Activated T-cell treated with anti-CD3 and anti-CD28 coated beads, Interleukin-2, amount 50 U/mL, for 24 hours (primary cell): ENCODE data around the gene ALK.

Experiments
- DNase-seq: peaks from one replicate; pipeline ENCODE4 v3.0.0-alpha.2; 2020
- H3K27ac Mint-ChIP-seq: 2 replicates; pipeline ENCODE4 v1.8.0; 2020; ENCODE audit warnings: mild to moderate bottlenecking, mixed read lengths
- H3K27me3 Mint-ChIP-seq: 2 replicates; pipeline ENCODE4 v1.8.0; 2020; ENCODE audit warnings: mixed read lengths
- H3K36me3 Mint-ChIP-seq: 2 replicates; pipeline ENCODE4 v1.8.0; 2020; ENCODE audit warnings: low read depth, mixed read lengths
- H3K4me1 Mint-ChIP-seq: 2 replicates; pipeline ENCODE4 v1.8.0; 2020; ENCODE audit warnings: low read depth, mixed read lengths
- H3K4me3 Mint-ChIP-seq: 2 replicates; pipeline ENCODE4 v1.8.0; 2020; ENCODE audit warnings: mild to moderate bottlenecking, moderate library complexity, mixed read lengths
- H3K9me3 Mint-ChIP-seq: 2 replicates; pipeline ENCODE4 v1.8.0; 2020; ENCODE audit warnings: mixed read lengths

Gene ALK

DNA sequence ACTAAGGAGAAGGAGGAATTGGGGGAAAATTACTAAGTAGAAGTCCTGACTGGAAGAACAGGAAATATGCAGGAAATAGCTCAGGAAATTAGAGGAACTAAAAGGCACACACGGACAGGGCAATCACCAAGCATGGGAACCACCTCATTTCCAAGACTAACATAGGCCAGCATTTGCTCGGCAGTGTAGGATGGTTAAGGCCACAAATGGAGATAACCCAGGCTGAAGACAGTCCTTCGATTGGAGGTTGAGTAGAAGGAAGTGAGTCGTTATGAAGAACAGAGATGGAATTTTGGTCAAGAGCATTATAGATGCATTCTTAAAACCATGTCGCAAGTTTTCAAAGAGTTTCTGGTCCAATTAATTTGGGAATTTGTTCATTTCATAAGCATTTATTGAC, 401.4 kb downstream of the ALK start:
- Mint-ChIP-seq H3K36me3 (no peaks in the 10 kb centered on the region), H3K4me1 (peaks cover 3% of the 10 kb centered on the region), H3K4me3 (no peak overlapping the region), H3K9me3 (no peaks in the 10 kb centered on the region), H3K27ac (no peak overlapping the region), H3K27me3 (peaks cover 22% of the 10 kb centered on the region)
- DNase-seq = no peak

DNA sequence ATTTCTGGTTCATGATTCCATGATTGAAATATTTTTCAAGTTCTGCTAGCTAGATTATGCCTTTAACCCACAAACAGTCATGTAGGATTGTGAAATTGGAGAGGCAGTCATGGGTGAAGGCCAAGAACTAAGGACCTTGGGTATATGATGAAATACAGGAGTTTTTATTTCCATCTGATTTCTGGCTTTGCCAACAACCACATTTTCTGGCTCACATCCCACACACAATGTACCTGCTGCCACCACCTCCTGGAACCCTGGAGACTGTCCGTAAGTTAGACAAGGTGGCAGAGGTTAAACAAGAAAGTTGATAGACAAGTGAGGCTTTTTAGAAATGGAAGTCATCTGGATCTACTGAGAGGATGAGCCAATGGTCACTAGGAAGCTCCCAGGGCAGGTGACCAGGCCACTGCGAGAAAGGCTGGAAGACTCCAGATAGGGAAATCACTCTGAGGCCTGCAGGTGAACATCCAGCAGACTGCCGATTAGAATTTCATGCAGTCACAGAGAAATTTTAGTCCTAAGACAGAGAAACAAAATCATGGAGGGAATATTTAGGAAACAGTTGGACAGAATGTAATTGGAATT, 402.0 kb downstream of the ALK start:
- Mint-ChIP-seq H3K4me3 (no peak overlapping the region), H3K27ac (no peak overlapping the region), H3K9me3 (no peaks in the 10 kb centered on the region), H3K27me3 (peaks cover 22% of the 10 kb centered on the region), H3K4me1 (peaks cover 3% of the 10 kb centered on the region), H3K36me3 (no peaks in the 10 kb centered on the region)
- no peak for DNase-seq

DNA sequence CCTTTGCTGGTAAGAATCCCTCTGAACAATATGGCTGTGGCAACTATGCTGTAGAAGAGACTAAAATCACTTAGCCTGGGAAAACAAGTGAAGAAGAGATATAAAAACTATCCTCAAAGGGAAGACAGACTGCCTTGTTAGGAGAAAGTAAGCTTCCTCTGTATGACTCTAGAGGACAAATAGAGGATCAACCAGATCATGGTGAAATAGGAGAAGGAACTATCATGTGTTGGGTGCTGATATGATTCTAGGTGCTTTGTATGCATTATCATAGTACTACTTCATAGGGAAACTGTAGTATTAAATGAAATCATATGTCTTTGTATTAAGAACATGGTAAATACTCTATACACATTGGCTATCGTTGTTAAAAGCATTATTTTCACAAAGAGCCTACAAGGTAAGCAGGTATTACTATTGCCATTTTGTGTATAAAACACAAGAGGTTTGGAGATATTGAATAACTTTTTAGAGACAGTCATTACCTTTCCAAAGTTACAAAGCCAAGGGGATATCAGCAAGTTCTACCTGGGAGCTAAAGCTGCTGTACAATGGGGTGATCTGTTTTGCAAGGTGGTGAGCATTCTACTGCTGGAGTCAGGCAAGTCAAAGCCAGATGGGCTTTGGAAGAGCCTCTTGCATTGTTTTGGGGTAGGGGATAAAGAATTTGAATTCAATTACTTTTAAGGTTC, 402.6 kb downstream of the ALK start:
- Mint-ChIP-seq H3K27me3 (peaks cover 23% of the 10 kb centered on the region), H3K9me3 (peaks cover 2% of the 10 kb centered on the region), H3K36me3 (no peaks in the 10 kb centered on the region), H3K27ac (no peak overlapping the region), H3K4me1 (peaks cover 3% of the 10 kb centered on the region), H3K4me3 (no peak overlapping the region)
- DNase-seq = no peak

DNA sequence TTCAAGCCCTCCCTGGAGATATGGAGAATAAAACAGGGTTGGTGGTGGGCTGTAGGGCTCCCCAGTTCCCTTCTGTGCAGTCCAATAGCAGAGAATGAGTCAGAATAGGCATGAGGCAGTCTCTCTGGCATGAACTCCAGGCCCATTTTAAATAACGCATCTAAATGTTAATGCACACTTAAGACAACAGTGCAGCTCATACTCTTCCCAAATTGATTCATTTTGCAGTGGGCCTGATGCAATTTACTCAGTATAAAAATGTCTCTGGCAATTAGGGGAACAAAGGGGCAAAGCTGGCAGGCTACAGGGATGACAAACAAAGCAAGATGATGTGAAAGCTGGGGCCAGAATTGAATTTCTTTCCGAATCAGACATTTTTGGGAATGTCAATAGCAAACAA, 403.4 kb downstream of the ALK start:
- Mint-ChIP-seq H3K27ac (no peak overlapping the region), H3K27me3 (peaks cover 22% of the 10 kb centered on the region), H3K4me1 (peaks cover 3% of the 10 kb centered on the region), H3K4me3 (no peak overlapping the region), H3K36me3 (no peaks in the 10 kb centered on the region), H3K9me3 (peaks cover 2% of the 10 kb centered on the region)
- DNase-seq = no peak

DNA sequence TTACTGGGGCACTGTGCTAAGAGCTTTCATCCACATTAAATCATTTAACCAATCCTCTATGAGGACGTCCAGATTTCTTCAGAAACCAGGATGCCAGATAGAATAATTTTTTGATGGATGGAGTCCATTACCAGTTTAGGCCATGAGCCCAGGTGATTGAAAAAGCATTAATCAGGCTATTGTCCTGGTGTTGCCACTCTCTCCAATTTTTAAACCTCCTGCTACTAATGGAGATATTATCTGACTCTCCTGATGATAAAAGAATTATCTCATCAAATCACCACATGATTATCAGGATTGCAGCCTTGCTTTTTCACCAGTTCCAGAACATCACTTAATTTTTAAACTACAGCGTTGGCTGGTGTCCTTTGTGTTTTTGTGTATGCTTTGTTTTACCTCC, 404.0 kb downstream of the ALK start:
- Mint-ChIP-seq H3K27me3 (peaks cover 16% of the 10 kb centered on the region), H3K4me1 (no peaks in the 10 kb centered on the region), H3K27ac (no peak overlapping the region), H3K36me3 (no peaks in the 10 kb centered on the region), H3K9me3 (peaks cover 2% of the 10 kb centered on the region), H3K4me3 (no peak overlapping the region)
- DNase-seq = no peak

DNA sequence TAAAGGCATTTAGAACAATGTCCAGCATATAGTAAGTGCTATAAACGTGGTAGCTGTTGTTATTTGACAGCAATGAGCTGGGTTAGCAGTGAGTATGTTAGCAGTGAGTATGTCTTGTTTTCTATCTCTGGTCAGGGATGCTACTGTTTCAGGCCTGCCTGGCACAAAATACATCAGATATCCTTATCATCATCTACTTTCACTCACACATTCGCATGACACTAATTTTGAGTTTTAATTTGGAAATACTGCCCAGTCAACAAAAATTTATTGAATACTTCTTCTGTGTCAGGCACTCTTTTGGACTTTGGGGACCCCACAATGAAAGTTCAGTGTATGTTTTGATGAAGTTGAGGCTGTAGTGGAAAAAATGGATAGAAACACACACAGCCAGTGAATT, 404.6 kb downstream of the ALK start:
- H3K4me3 Mint-ChIP-seq = no peak overlapping the region
- peaks cover 16% of the 10 kb centered on the region for H3K27me3 Mint-ChIP-seq
- H3K4me1 Mint-ChIP-seq = no peaks in the 10 kb centered on the region
- no peak overlapping the region for H3K27ac Mint-ChIP-seq
- no peaks in the 10 kb centered on the region for H3K36me3 Mint-ChIP-seq
- peaks cover 2% of the 10 kb centered on the region for H3K9me3 Mint-ChIP-seq
- DNase-seq = no peak

DNA sequence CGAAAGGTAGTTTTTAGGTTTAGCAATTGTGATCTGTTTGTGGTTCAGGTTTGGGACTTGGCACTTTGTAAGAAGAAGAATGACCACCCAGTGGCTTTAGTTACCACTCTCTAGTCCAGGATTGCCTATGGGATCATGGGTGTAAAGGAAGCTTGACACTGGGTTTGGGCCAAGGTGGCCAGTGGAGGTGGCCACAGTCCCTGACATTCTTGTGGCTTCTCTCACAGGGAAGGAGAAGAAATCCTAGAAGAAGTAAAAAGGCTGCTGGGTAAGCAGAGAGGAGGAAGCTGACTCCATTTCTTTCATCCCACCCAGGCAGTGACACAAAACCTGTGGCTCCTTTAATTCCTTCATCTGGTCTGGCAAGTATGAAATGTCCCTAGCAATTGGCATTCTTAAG, 411.5 kb downstream of the ALK start:
- Mint-ChIP-seq H3K9me3 (peaks cover 2% of the 10 kb centered on the region), H3K36me3 (no peaks in the 10 kb centered on the region), H3K4me3 (no peak overlapping the region), H3K27me3 (peaks cover 9% of the 10 kb centered on the region), H3K27ac (no peak overlapping the region), H3K4me1 (no peaks in the 10 kb centered on the region)
- DNase-seq = no peak

DNA sequence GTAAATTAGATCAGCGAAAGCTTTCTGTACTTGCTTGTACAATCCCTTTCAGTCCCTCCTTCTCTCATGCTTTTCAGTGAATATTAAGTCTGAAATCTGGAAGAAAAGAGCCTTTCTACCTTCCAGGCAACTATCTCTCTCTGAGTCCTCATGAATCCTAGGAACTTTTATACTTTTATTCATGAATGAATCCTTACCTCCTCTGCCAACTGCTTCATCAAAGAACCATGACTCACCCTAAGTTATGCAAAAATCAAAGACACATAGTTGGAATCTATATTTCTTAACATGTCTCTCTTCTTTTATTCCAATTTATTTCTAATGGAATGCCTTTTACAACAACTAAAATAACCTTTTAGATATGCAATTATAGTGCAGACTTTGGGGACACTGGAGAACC, 412.0 kb downstream of the ALK start:
- Mint-ChIP-seq H3K27ac (no peak overlapping the region), H3K36me3 (no peaks in the 10 kb centered on the region), H3K27me3 (peaks cover 10% of the 10 kb centered on the region), H3K9me3 (peaks cover 2% of the 10 kb centered on the region), H3K4me3 (no peak overlapping the region), H3K4me1 (no peaks in the 10 kb centered on the region)
- no peak for DNase-seq

DNA sequence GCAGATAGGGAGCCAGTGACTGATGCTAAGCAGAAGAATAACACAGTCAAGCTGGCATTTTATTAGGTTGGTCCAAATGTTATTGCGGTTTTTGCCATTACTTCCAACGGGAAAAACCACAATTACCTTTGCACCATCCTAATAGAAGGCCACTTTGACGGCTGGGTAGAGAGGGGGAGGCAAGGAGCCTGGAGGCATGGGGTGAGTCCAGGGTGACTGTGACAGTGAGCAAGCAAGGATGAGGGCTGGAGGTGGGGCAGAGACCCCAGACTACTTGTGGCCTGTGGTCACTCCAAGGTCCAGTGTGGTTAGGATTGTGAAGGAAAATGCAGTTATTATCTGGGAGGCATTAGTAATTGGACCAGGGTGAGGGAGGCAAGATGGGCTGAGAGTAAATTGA, 416.6 kb downstream of the ALK start:
- no peak for DNase-seq
- Mint-ChIP-seq H3K9me3 (no peaks in the 10 kb centered on the region), H3K36me3 (no peaks in the 10 kb centered on the region), H3K4me1 (no peaks in the 10 kb centered on the region), H3K27ac (no peak overlapping the region), H3K4me3 (no peak overlapping the region), H3K27me3 (peaks cover 23% of the 10 kb centered on the region)

DNA sequence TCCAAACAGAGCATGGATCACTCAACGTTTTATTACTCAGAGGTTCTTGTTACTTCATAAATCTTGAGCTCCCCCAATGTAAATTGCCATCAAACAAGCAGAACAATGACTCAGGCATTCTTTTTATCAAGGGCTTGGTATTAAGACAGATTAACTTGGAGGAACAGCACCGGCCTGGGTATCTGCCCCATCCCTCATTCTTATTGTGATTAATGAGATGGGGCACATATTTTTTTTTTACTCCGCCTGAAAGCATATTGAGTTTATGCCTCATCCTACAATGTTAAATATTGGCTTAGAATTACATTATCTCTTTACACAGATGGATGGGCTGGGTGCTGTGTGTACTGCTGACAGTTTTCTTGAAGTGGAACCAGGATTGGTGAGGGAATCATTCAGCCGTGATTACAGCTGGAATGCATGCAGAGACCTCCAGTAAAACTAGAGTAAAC, 418.9 kb downstream of the ALK start:
- Mint-ChIP-seq H3K36me3 (no peaks in the 10 kb centered on the region), H3K4me3 (no peak overlapping the region), H3K27ac (no peak overlapping the region), H3K9me3 (no peaks in the 10 kb centered on the region), H3K4me1 (no peaks in the 10 kb centered on the region), H3K27me3 (peaks cover 23% of the 10 kb centered on the region)
- DNase-seq = no peak

DNA sequence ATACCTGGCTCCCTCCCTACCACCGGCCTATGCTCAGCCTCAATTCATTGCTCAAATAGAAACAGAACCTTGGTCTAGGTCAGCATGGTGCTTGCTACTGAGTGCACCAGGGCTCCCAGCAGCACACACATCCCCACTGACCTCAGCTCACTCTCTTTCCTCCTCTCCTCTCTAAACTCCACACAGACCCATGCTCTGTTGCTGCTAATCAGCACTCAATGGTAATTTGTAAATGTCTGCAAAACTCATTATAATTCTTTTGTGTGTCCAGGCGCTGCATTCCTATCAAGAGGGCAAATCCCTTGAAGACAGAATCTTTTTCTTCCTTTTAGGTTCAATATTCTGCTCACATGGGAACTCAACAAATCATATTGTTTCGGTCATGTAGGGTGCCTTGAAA, 424.0 kb downstream of the ALK start:
- H3K9me3 Mint-ChIP-seq = no peaks in the 10 kb centered on the region
- DNase-seq = no peak
- no peak overlapping the region for H3K27ac Mint-ChIP-seq
- H3K4me3 Mint-ChIP-seq = no peak overlapping the region
- no peaks in the 10 kb centered on the region for H3K27me3 Mint-ChIP-seq
- no peaks in the 10 kb centered on the region for H3K36me3 Mint-ChIP-seq
- H3K4me1 Mint-ChIP-seq = peaks cover 3% of the 10 kb centered on the region

DNA sequence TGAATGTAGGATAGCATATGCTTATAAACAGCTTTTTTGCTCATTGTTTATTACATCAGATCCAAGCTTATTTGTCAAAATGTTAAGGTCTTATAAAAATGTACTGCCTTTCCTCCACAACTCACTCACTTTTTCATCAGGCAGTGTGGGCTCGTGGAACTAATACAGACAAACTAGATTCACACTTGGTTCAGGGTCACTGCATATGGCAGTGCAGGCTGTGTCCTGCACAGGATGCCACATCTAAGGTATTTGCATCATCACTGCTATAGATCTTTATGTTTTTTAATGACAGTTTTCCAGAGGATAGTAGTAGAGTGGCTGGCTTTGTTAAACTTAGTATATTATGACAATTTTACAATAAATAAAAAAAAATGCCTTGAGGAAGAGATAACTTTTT, 425.2 kb downstream of the ALK start:
- Mint-ChIP-seq H3K9me3 (no peaks in the 10 kb centered on the region), H3K27ac (no peak overlapping the region), H3K4me1 (peaks cover 3% of the 10 kb centered on the region), H3K4me3 (no peak overlapping the region), H3K27me3 (no peaks in the 10 kb centered on the region), H3K36me3 (no peaks in the 10 kb centered on the region)
- DNase-seq = no peak

DNA sequence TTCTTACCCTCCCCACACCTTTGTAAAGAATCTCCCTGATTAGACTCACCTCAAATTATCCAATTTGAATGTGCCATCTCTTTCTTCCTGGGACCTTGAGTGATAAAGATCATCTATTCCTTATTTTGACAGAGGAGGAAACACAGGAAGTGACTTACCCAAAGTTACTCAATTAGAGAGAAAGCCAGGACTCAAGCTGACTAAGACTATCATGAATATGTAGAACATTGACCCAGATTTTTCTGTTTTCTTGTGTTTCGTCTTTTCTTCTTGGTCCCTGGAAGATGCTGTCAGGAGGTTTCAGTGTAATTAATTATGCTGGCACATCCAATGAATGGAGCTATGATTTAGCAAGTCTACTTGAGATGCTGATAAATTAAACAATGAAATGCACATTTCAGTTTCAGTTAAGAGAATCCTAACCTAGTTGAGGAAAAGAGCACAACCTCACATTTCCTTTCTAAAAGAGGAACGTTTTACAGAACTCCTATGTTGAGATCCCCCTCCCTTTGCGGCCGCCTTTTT, 425.8 kb downstream of the ALK start:
- H3K4me3 Mint-ChIP-seq = no peak overlapping the region
- H3K36me3 Mint-ChIP-seq = no peaks in the 10 kb centered on the region
- H3K27me3 Mint-ChIP-seq = no peaks in the 10 kb centered on the region
- no peak for DNase-seq
- no peaks in the 10 kb centered on the region for H3K9me3 Mint-ChIP-seq
- H3K27ac Mint-ChIP-seq = no peak overlapping the region
- H3K4me1 Mint-ChIP-seq = peaks cover 3% of the 10 kb centered on the region

DNA sequence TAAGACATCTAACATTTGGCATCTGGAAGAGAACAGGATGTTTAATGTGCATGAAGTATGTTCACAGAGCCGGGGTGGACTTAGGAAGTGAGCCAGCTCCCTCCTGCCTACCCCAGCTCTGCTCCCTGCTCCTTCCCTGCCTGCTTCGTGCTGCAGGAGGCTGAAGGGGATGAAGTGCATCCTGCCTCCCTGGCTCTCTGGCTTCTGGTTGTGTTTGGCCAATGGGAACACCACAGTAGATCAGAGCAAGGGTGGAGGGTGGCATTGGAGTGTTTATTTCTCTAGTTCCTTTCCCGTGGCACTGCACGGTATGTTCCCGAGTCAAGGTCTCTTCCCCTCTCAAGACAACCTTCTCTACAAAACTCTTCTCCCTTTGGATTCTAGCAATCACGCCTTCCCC, 426.3 kb downstream of the ALK start:
- H3K36me3 Mint-ChIP-seq = no peaks in the 10 kb centered on the region
- no peak for DNase-seq
- H3K27me3 Mint-ChIP-seq = no peaks in the 10 kb centered on the region
- H3K27ac Mint-ChIP-seq = no peak overlapping the region
- H3K4me3 Mint-ChIP-seq = no peak overlapping the region
- H3K4me1 Mint-ChIP-seq = peaks cover 3% of the 10 kb centered on the region
- H3K9me3 Mint-ChIP-seq = no peaks in the 10 kb centered on the region

DNA sequence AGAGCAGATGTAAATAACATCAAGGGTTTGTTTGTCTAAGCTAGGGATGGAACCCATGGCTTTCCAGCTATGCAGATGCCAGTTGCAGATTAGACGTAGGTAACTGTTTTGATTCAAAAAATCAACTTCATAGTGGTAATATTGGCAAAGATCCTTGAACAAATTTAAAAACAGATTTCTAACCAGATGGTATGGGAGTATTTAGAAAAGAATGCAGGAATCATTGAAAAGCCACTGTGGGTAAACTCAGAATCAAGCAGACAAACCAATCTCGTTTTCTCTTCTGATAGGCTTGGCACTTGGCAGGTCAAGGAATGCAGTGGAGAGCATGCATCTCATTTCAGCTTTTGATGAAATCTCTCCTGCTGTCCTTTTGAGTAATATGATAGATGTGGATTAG, 428.7 kb downstream of the ALK start:
- no peak overlapping the region for H3K4me3 Mint-ChIP-seq
- no peaks in the 10 kb centered on the region for H3K9me3 Mint-ChIP-seq
- no peak overlapping the region for H3K27ac Mint-ChIP-seq
- H3K27me3 Mint-ChIP-seq = peaks cover 5% of the 10 kb centered on the region
- H3K4me1 Mint-ChIP-seq = peaks cover 3% of the 10 kb centered on the region
- no peaks in the 10 kb centered on the region for H3K36me3 Mint-ChIP-seq
- no peak for DNase-seq
